HCT116 (cell line): ENCODE results near the gene CD9.

ENCODE experiments used
- CBX3 ChIP-seq: IDR thresholded peaks from 2 replicates; pipeline ENCODE4 v1.6.1; 2012; ENCODE audit warnings: low read depth
- EGR1 ChIP-seq: IDR thresholded peaks from 2 replicates; pipeline ENCODE4 v1.6.1; 2012; ENCODE audit warnings: low read depth
- EZH2 ChIP-seq: fragments of 200-600 bp; sonication (generic); IDR thresholded peaks from 2 replicates; pipeline ENCODE4 v1.6.1; 2017; ENCODE audit warnings: antibody characterized with exemption, mixed run types
- EZH2phosphoT487 ChIP-seq: fragments of 200-600 bp; IDR thresholded peaks from 2 replicates; pipeline ENCODE4 v1.6.1; 2018; ENCODE audit warnings: antibody characterized with exemption, borderline replicate concordance
- POLR2A ChIP-seq: IDR thresholded peaks from 2 replicates; pipeline ENCODE4 v1.7.0; 2011; ENCODE audit warnings: borderline replicate concordance; ENCODE audit not compliant: insufficient read depth, insufficient read length; ENCODE audit errors: extremely low read depth
- POLR2AphosphoS5 ChIP-seq: IDR thresholded peaks from 2 replicates; pipeline ENCODE4 v1.6.1; 2011; ENCODE audit warnings: mild to moderate bottlenecking, low read depth, low read length, moderate library complexity
- SP1 ChIP-seq: IDR thresholded peaks from 2 replicates; pipeline ENCODE4 v1.6.1; 2012; ENCODE audit warnings: low read depth
- TCF7L2 ChIP-seq: IDR thresholded peaks from 2 replicates; pipeline ENCODE4 v1.7.0; 2011; ENCODE audit warnings: borderline replicate concordance, inconsistent platforms; ENCODE audit not compliant: insufficient read depth, insufficient read length; ENCODE audit errors: extremely low read depth
- YY1 ChIP-seq: IDR thresholded peaks from 2 replicates; pipeline ENCODE4 v1.6.1; 2011; ENCODE audit warnings: low read length, low read depth, moderate library complexity, mild to moderate bottlenecking; ENCODE audit not compliant: insufficient replicate concordance; ENCODE audit errors: extremely low read depth
- TF ChIP-seq, protein P1 (sequence below), 3 experiments: fragments of 200-600 bp in 1 of 3; sonication (generic) in 1 of 3; IDR thresholded peaks in 2 of 3; conservative IDR thresholded peaks in 1 of 3; 2 replicates each; pipeline ENCODE4 v1.5.1; 2012 to 2017; ENCODE audit warnings: low read depth in 2 of 3, low read length in 2 of 3, antibody characterized with exemption in 1 of 3, borderline replicate concordance in 1 of 3, control low read depth in 1 of 3, mild to moderate bottlenecking in 1 of 3, mixed read lengths in 1 of 3, mixed run types in 1 of 3, moderate library complexity in 1 of 3; ENCODE audit not compliant: insufficient read depth in 1 of 3
- TF ChIP-seq, protein P2 (sequence below): IDR thresholded peaks from 2 replicates; pipeline ENCODE4 v1.6.1; 2012; ENCODE audit warnings: low read depth

DNA sequence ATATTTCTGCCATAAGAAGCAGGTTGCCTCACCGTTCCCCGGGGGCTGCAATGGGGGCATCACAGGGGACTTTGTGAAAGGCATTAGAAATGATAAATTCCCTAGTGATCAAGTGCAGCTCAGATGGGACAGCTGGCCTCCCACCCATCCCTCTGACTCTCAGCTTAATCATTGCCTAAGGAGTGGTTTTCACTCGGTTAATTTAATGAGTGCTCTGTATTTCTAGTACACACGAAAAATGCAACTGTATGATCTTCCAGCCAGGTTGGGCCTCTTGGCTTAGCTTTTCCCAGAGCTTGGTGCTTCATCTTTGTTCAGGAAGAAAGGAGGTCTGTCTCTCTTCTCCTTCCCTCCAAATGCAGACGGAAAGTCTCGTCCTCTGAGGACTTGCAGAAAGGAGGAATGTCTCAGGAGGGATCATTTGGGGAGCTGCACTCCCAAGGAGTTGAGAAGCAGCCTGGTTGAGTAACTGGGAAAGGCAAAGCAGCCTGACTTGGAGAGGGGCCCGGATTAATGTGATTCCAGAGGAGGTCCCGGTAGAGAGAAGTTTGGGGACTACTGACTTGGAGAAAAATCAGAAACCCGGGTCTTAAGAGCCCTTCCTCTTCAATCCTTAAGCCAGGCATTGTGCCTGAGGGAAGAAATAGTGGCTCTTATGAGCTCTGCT lies 7.2 kb downstream of the CD9 start:
- TF ChIP-seq, protein P1, sequence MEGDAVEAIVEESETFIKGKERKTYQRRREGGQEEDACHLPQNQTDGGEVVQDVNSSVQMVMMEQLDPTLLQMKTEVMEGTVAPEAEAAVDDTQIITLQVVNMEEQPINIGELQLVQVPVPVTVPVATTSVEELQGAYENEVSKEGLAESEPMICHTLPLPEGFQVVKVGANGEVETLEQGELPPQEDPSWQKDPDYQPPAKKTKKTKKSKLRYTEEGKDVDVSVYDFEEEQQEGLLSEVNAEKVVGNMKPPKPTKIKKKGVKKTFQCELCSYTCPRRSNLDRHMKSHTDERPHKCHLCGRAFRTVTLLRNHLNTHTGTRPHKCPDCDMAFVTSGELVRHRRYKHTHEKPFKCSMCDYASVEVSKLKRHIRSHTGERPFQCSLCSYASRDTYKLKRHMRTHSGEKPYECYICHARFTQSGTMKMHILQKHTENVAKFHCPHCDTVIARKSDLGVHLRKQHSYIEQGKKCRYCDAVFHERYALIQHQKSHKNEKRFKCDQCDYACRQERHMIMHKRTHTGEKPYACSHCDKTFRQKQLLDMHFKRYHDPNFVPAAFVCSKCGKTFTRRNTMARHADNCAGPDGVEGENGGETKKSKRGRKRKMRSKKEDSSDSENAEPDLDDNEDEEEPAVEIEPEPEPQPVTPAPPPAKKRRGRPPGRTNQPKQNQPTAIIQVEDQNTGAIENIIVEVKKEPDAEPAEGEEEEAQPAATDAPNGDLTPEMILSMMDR (IDR thresholded peaks at IDR 0.05 in 2 of 3, conservative IDR thresholded peaks at IDR 0.05 in 1 of 3; ENCODE audit: borderline replicate concordance in 1 of 3, insufficient read depth in 1 of 3, low read depth in 2 of 3, low read length in 2 of 3), result no peak
- TF ChIP-seq, protein P2, sequence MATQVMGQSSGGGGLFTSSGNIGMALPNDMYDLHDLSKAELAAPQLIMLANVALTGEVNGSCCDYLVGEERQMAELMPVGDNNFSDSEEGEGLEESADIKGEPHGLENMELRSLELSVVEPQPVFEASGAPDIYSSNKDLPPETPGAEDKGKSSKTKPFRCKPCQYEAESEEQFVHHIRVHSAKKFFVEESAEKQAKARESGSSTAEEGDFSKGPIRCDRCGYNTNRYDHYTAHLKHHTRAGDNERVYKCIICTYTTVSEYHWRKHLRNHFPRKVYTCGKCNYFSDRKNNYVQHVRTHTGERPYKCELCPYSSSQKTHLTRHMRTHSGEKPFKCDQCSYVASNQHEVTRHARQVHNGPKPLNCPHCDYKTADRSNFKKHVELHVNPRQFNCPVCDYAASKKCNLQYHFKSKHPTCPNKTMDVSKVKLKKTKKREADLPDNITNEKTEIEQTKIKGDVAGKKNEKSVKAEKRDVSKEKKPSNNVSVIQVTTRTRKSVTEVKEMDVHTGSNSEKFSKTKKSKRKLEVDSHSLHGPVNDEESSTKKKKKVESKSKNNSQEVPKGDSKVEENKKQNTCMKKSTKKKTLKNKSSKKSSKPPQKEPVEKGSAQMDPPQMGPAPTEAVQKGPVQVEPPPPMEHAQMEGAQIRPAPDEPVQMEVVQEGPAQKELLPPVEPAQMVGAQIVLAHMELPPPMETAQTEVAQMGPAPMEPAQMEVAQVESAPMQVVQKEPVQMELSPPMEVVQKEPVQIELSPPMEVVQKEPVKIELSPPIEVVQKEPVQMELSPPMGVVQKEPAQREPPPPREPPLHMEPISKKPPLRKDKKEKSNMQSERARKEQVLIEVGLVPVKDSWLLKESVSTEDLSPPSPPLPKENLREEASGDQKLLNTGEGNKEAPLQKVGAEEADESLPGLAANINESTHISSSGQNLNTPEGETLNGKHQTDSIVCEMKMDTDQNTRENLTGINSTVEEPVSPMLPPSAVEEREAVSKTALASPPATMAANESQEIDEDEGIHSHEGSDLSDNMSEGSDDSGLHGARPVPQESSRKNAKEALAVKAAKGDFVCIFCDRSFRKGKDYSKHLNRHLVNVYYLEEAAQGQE, result no peak
- TF ChIP-seq YY1 (no peak), POLR2A (no peak), POLR2AphosphoS5 (no peak), TCF7L2 (no peak), EZH2 (no peak), EGR1 (no peak), CBX3 (no peak), SP1 (no peak), EZH2phosphoT487 (no peak)
